GM12891 (cell line): ENCODE results near the gene CHMP2A.

Source experiments
- DNase-seq: peaks from one replicate; pipeline ENCODE4 v3.0.0; 2011; ENCODE audit warnings: low spot score; ENCODE audit not compliant: insufficient read length
- FAIRE-seq: peaks from 2 replicates; lab custom pipeline; 2011; peaks lifted over from hg19 to GRCh38; lab: Jason Lieb, UNC
- PAX5 ChIP-seq: IDR thresholded peaks from 2 replicates; pipeline ENCODE4 v1.6.1; 2011; ENCODE audit warnings: low read length, moderate library complexity, mild to moderate bottlenecking; ENCODE audit not compliant: insufficient read depth, severe bottlenecking
- POLR2A ChIP-seq: IDR thresholded peaks from 2 replicates; pipeline ENCODE4 v1.6.1; 2011; ENCODE audit warnings: low read depth, low read length, control low read depth
- POLR2AphosphoS5 ChIP-seq: IDR thresholded peaks from 2 replicates; pipeline ENCODE4 v1.6.1; 2011; ENCODE audit warnings: low read depth, low read length, control low read depth
- POU2F2 ChIP-seq: IDR thresholded peaks from 2 replicates; pipeline ENCODE4 v1.6.1; 2011; ENCODE audit warnings: low read depth, mild to moderate bottlenecking, control low read depth, low read length, moderate library complexity
- SPI1 ChIP-seq: IDR thresholded peaks from 2 replicates; pipeline ENCODE4 v1.6.1; 2011; ENCODE audit warnings: low read depth, low read length, control low read depth
- TAF1 ChIP-seq: IDR thresholded peaks from 2 replicates; pipeline ENCODE4 v1.6.1; 2011; ENCODE audit warnings: low read depth, low read length, control low read depth

The CHMP2A gene

GRCh38 chr19:58536852-58537798, 17.8 kb downstream of the CHMP2A start:
- no peak for TF ChIP-seq POLR2A
- no peak for TF ChIP-seq PAX5
- TF ChIP-seq TAF1, result no peak
- no peak for TF ChIP-seq POLR2AphosphoS5
- TF ChIP-seq POU2F2, result no peak
- no peak for TF ChIP-seq SPI1
- DNase-seq (no peak), FAIRE-seq (no peak)

GRCh38 chr19:58535857-58536256, 19.0 kb downstream of the CHMP2A start:
- TF ChIP-seq SPI1, result no peak
- TF ChIP-seq PAX5, result no peak
- no peak for TF ChIP-seq POLR2A
- TF ChIP-seq POLR2AphosphoS5, result no peak
- no peak for TF ChIP-seq POU2F2
- no peak for TF ChIP-seq TAF1
- no peak for FAIRE-seq

GRCh38 chr19:58531034-58531840, 23.7 kb downstream of the CHMP2A start:
- TF ChIP-seq POU2F2, result no peak
- 0 out of 2 replicates have a peak, but pooled peaks have one; percentile 11 for TF ChIP-seq SPI1
- DNase-seq (no peak), FAIRE-seq (no peak)

More at GRCh38 chr19:58535857-58536256, 19.0 kb downstream of the CHMP2A start:
- no peak for DNase-seq

GRCh38 chr19:58529405-58529804, 25.5 kb downstream of the CHMP2A start:
- no peak for TF ChIP-seq POU2F2
- no peak for TF ChIP-seq PAX5
- TF ChIP-seq POLR2AphosphoS5, result no peak
- TF ChIP-seq SPI1, result no peak
- no peak for TF ChIP-seq POLR2A
- no peak for TF ChIP-seq TAF1
- FAIRE-seq, result no peak
- DNase-seq, result no peak

GRCh38 chr19:58522709-58523108, 32.2 kb downstream of the CHMP2A start:
- DNase-seq (no peak), FAIRE-seq (no peak)
- TF ChIP-seq PAX5 (no peak), SPI1 (no peak), POLR2A (no peak)

- TF ChIP-seq PAX5 (no peak), TAF1 (no peak), POLR2AphosphoS5 (no peak), POLR2A (no peak), POU2F2 (no peak), SPI1 (no peak)
- FAIRE-seq (no peak), DNase-seq (no peak)
These were observed 33.3 kb downstream of the CHMP2A start for GRCh38 chr19:58521651-58522050.

- no peak for DNase-seq
- peak; percentile 31 for FAIRE-seq
- no peak for TF ChIP-seq SPI1
- no peak; the same call in 1 of the 2 replicates for TF ChIP-seq POU2F2
- TF ChIP-seq POLR2AphosphoS5, result no peak
- TF ChIP-seq TAF1, result no peak
- TF ChIP-seq POLR2A, result no peak
These were observed 34.7 kb downstream of the CHMP2A start for GRCh38 chr19:58520257-58520599.

GRCh38 chr19:58519355-58520256, 35.3 kb downstream of the CHMP2A start, which contains the start of gene ZBTB45:
Gene ZBTB45 (minus strand): TSS chr19:58519810. CDS start chr19:58517673, 2,137 bp downstream.
- FAIRE-seq (peak; percentile 92), DNase-seq (peak; percentile 80)
- TF ChIP-seq TAF1, result peak; percentile 89
- TF ChIP-seq POLR2AphosphoS5, result peak; percentile 86
- peak; percentile 36; the same call in 1 of the 2 replicates for TF ChIP-seq SPI1
- TF ChIP-seq POLR2A, result peak; percentile 69
- TF ChIP-seq PAX5, result peak; percentile 71
- TF ChIP-seq POU2F2, result peak; percentile 58

GRCh38 chr19:58519087-58519354, 35.9 kb downstream of the CHMP2A start:
- peak; percentile 75 for FAIRE-seq
- no peak for DNase-seq
- TF ChIP-seq SPI1, result no peak
